ENCODE results near the gene PRDM2.

Gene PRDM2

DNA sequence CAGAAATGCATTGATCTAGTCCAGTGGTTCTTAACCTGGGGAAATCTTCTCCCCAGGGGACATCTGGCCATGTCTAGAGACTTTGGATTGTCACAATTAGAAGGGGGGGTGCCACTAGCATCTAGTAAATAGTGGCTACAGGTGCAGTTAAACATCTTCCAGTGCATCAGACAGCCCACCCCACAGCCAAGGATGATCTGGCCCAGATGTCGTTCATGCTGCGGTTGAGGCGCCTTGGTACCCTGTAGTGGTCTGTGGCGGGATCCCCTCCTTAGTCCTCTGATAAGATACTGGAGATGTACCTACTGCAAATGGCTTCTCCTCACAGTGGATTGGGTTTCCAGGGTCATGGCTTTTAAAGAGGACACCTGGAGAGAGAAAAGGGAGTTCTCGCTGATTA lies 69.8 kb downstream of the PRDM2 start:
- DNase-seq = no peak

DNA sequence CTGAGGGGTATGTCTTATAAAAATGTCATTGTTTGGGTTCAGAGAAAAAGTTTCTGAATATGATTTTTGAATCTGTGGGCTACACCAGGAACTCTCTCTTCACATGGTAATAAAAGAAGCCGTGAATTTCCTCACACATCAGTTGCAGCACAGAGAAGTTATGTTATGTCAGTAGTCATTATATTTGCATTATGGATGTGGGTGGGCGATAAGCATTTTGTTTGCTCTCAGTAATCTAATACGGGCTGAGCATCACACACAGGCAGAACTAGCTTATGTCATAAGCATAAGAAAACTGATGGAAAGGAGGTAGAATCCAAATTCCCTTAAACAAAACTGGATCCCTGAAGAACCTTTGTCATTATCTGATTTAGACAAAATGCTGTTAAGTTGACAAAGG lies 70.8 kb downstream of the PRDM2 start:
- DNase-seq = no peak

DNA sequence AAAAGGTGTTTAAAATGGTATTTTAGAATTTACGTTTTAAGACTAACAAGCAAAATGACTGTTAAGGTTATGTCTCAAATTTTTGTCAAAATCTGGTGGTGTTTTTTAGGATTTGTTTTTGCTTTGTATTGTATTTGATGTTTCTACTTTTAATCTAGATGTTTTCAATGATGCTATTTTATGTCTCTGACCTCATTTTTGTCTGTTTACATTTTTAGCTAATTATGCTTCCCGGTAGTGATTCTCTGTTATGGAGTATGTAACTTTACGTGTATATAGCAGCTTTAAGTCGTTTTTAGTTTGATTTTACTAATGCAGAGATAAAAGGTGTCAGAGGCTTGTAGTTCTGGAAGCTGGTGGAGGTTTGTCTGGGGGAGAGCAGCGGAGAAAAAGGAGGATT lies 71.8 kb downstream of the PRDM2 start:
- DNase-seq = no peak

DNA sequence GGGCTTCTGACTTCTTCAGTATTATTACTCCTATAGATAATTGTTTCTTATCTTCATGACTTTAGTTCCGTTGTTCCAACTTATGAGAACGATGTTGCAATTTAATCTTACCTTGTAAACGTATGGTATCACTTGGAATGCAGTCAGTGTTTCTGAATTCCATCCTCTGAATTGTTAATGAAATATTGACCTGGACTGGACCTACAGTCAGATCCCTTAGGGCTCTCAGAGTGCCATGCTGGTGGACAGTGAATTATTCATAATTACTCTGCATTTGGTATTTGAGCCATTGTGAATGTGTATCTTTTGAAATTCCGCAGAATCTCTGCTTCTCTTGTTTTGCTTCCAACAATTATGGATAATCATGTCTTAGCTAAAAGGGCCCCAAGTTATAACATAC lies 72.3 kb downstream of the PRDM2 start:
- DNase-seq = no peak

DNA sequence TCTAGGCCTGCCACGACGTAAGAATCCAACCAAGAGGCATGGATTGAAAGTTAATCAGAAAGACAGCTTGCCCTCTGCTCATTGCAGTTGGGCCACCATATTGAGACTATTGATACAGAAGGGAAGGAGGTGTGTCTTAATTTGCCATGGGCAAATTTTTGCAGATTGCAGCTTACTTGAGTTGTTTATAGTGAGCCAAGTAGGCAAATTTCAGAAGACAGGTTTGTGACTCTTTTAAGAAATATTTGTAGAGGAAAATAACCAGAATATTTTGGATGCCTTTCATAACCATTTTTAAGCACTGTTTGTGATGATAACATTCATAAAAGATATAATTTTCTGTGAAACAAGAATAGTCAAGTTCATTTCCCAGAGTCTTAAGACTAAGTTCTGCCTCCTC lies 74.1 kb downstream of the PRDM2 start:
- DNase-seq = no peak

DNA sequence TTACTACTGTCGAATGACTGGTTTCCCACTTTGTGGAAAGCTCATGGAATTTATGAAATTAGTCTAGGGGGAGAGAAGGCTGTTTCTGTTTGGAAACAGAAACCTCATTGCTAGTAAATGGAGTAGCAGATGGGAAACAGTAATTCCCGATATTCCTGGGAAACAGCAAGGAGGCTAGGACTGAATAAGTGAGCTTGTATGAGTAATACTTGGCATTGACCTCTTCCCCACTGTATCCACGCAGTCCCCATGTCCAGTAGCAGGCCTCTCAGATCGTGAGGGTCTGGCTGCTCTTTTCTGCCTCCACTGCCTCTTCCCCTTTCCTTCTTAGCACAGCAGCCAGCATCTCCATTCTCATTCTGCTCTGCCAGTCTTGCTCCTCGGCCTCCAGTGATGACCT lies 75.5 kb downstream of the PRDM2 start:
- no peak for DNase-seq

DNA sequence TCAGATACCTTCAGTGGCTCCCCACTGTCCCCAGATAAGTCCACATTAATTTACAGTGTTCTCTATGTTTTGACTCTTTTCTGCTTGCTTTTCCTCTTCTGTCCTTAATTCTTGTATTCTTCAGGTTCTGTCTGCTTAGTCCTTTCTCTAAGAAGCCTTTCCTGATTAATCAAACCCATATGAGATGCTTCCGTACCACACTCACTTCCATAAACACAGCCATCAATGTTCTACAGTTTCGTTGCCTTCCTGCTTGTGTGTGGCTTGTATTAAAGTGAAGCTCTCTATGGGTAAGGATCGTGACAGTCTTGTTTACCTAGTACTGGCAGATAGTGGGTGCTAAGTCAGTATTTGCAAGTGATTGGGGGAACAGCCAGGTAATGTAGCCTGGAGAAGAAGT lies 75.9 kb downstream of the PRDM2 start:
- DNase-seq = no peak

DNA sequence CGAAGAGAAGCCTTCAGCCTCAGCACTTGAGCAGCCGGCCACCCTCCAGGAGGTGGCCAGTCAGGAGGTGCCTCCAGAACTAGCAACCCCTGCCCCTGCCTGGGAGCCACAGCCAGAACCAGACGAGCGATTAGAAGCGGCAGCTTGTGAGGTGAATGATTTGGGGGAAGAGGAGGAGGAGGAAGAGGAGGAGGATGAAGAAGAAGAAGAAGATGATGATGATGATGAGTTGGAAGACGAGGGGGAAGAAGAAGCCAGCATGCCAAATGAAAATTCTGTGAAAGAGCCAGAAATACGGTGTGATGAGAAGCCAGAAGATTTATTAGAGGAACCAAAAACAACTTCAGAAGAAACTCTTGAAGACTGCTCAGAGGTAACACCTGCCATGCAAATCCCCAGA lies 78.4 kb downstream of the PRDM2 start:
- DNase-seq = no peak

DNA sequence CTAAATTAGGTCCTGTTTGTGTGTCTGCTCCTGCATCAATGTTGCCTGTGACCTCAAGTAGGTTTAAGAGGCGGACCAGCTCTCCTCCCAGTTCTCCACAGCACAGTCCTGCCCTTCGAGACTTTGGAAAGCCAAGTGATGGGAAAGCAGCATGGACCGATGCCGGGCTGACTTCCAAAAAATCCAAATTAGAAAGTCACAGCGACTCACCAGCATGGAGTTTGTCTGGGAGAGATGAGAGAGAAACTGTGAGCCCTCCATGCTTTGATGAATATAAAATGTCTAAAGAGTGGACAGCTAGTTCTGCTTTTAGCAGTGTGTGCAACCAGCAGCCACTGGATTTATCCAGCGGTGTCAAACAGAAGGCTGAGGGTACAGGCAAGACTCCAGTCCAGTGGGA lies 79.9 kb downstream of the PRDM2 start:
- DNase-seq = no peak

DNA sequence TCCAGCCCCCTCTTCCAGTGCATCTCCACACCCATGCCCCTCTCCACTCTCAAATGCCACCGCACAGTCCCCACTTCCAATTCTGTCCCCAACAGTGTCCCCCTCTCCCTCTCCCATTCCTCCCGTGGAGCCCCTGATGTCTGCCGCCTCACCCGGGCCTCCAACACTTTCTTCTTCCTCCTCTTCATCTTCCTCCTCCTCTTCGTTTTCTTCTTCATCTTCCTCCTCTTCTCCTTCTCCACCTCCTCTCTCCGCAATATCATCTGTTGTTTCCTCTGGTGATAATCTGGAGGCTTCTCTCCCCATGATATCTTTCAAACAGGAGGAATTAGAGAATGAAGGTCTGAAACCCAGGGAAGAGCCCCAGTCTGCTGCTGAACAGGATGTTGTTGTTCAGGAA lies 80.8 kb downstream of the PRDM2 start:
- no peak for DNase-seq

DNA sequence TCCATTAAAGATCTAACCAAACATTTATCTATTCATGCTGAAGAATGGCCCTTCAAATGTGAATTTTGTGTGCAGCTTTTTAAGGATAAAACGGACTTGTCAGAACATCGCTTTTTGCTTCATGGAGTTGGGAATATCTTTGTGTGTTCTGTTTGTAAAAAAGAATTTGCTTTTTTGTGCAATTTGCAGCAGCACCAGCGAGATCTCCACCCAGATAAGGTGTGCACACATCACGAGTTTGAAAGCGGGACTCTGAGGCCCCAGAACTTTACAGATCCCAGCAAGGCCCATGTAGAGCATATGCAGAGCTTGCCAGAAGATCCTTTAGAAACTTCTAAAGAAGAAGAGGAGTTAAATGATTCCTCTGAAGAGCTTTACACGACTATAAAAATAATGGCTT lies 81.2 kb downstream of the PRDM2 start:
- DNase-seq = no peak

DNA sequence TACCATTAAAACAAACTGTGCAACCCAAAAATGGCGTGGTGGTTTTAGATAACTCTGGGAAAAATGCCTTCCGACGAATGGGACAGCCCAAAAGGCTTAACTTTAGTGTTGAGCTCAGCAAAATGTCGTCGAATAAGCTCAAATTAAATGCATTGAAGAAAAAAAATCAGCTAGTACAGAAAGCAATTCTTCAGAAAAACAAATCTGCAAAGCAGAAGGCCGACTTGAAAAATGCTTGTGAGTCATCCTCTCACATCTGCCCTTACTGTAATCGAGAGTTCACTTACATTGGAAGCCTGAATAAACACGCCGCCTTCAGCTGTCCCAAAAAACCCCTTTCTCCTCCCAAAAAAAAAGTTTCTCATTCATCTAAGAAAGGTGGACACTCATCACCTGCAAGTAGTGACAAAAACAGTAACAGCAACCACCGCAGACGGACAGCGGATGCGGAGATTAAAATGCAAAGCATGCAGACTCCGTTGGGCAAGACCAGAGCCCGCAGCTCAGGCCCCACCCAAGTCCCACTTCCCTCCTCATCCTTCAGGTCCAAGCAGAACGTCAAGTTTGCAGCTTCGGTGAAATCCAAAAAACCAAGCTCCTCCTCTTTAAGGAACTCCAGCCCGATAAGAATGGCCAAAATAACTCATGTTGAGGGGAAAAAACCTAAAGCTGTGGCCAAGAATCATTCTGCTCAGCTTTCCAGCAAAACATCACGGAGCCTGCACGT lies 82.1 kb downstream of the PRDM2 start:
- DNase-seq = no peak

DNA sequence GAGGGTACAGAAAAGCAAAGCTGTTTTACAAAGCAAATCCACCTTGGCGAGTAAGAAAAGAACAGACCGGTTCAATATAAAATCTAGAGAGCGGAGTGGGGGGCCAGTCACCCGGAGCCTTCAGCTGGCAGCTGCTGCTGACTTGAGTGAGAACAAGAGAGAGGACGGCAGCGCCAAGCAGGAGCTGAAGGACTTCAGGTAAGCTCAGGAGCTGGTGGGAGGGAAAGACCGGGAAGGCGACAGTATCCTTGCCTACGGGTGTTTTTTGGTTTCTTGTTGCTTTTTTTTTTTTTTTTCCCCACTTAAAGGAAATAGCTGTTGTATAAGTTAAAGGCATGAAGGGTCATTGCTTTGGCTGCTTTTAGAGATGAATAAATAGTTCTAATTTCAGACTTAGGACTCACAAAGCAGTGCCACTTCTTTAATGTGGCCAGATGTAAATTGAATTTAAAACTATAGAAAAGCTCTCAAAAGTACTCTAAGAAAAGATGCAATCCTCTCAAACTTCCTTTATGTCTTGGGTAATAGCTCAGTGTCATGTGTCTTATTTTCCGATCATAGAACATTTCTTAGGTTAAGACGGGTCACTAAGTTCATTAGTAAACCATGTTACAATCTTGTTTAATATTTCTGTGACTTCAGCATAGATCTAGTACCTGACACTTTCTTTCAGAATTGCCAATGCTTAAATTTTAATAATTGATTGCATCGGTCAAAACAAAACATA lies 82.8 kb downstream of the PRDM2 start:
- DNase-seq = no peak

DNA sequence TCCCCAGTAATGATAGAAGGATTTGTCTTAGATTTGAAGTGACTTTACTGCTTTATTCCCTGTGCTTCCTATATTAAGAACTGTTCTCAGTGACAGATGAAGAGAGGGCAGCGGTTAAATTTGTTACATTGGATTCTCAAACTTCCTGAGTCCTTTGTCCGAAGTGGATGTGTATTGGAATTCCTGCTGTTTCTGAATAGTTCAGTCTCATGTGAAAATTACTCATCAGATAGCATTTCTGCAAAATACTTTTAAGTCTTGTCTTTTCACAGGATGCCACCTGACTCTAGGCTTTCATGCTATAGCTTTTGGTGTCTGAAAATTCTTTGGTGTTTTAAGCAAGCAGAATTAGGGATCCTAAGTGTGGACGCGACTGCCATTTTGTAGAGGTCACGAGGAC lies 83.6 kb downstream of the PRDM2 start:
- no peak for DNase-seq

DNA sequence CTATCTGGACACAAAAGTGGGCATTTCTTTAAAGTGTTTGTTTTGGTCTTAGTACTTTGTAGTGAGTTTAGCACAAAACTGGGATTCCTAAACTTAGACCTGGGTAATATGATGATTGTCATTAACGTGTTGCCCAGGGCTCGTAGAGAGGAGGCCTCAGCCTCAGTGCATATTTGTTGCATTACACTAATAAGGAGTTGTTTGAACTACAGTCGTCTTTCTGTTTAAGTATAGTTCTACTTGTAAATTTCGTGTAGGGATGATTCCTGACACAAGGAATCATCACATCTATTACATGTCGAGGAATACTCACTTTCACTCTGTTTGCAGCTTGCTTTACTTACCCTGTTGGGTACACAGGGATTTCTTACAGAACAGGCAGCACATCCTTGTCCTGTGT lies 85.0 kb downstream of the PRDM2 start:
- no peak for DNase-seq

DNA sequence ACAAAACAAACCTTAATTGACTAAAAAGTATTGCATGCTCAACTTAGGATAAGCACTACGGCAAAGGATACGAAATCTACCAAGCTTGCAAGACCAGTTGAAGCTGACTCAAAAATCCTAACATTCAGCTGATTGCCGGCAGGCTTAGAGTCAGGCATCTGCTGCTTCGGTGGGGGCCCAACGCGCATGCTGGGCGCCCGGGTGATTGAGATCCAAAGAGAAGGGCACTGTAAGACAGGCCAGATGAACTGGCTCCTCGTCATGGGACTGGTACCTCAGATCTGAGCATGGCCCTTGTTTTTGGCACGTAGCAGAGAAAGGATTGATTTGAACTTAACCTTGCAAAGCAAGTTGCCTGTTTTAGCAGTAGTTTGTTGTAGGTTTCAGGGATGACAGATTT lies 86.6 kb downstream of the PRDM2 start:
- no peak for DNase-seq

DNA sequence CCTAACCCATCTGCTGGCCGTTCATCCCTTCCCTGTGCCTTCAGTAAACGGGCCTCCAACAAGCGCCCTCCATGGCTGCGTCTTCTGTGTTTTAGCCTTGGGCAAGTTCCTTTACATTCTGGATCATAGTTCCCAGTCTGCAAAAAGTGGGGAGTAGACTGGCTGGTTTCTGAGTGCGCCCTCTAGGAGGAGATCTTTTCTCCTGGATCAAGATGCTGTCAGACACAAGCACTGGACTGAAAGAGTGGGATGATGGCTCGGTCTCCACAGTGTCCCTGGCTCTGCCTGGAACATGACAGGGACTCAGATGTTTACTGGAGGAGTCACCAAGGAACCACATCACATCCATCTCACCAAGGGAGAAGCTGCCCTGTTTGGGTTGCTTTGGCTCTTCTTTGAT lies 88.8 kb downstream of the PRDM2 start:
- DNase-seq = no peak

DNA sequence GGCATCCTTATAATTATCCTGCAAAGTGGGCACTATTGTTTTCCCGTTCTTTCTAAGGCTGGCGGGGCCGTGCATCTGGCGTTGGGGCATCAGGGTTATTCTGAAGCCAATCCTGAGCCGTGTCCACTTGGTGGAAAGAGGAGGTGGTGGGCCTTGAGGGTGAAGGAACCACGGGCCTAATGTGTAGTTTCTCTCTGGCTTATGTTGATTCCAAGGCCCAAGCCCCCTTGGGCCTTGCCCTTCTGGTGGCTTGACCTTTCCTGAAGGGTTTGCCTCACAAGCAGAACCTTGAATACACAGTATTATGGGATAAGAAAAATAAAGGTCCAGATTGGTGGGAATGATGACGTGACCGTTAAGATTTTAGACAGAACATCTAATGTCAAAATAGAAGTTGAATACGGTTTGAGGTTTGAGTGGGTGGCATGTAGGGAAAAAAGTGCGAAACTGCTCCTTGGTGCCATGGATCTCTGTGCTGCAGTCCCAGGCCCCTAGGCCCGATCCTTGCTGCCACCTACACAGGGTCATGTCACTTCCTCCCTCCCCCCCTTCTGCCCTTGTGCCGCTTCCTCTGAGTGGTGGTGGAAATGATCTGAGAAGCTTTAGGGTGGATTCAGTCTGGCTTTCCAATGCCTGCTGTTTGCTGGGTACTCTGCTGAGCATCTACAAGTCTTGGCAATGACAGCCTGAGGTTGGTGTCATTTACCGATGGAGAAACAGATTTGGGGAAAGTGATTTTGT lies 90.5 kb downstream of the PRDM2 start:
- DNase-seq = no peak

DNA sequence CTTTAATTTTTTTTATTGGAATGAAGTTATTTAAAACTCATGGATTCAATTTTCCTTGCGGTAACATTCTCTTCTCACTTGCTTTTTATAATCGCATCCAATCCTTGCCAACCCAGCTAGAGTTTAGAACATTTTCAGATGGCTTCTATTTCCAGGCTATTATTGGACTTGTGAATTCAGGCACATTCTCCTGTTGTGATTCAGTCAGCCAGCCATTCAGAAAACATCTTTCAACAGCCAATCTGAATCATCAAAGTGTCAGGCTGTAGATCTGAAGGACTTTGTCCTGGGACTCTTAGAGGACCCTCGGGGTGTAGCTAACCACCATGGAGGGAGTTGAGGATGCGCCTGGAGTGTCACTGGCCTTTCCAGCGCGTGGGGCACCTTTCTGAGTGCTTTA lies 92.4 kb downstream of the PRDM2 start:
- DNase-seq = no peak

DNA sequence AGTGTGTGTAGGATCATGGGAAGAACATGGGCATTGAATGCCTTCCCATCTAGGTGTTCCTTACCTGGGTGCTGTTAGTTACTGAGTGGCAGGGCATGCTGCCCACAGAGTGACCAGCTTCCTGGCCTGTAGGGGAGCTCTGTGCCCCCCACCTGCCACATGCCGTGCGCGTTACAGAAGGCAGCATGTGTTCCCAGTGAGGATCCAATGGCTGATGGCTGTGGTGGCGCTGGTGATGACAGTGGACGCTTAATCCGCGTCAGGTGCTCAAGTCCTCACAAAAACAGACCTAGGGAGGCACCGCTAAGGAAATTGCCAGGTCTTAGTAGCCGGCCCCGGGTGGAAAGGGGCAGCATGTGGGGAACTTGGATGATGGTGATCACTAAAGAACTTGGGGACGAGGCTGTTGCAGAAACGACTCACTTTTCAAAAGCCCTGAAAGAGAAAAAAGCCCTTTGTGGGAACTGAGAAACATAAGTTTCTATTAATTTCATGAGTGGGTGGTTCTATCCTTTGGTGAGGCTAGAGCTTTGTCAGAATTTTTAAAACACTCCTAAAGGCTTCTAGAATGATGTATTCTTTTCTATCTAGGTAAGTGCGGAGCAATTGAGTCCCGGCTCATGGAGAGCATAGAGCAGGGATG lies 93.2 kb downstream of the PRDM2 start:
- DNase-seq = no peak

DNA sequence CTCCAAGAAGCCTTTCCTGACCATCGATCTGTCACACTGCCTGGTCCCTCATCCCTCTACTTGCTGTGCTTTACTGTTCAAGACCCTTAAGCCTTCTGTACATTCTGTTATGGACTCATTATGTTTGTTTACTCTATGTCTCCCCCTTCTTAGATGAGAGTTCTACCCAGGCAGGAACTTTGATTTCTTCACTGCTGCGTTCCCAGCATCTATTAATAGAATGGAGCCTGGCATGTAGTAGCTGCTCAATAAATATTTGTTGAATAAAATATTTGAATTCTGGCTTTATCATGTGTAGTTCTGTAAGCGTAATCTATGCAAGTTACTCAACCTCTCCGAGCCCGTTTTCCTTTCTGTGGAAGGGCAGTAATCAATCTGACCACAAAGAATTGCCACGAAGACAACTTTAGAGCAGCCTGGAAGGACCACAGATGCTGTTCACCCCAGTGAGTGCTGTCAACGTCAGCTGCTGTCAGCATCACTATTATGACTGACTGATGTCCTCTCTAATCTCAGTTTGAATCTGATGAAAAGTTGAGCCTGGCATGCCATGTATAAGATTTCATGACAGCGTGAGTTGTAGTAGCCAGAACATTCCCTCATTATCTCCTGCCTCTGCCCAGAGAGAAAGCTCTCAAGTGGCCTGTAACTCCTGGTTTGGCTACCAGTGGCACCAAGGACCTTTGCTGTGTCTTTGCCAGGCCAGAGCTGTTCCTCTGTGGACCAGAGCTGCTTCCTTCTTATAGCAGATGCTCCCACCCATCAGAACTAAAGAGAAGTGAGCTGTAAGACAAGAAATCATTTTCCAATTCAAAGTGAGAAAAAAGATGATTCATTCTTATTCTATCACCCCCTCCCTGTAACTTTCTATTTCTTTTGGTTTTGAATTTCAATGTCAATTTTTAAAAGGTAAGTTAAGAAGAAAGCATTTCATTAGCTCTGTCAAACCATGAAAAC lies 94.5 kb downstream of the PRDM2 start:
- no peak for DNase-seq

DNA sequence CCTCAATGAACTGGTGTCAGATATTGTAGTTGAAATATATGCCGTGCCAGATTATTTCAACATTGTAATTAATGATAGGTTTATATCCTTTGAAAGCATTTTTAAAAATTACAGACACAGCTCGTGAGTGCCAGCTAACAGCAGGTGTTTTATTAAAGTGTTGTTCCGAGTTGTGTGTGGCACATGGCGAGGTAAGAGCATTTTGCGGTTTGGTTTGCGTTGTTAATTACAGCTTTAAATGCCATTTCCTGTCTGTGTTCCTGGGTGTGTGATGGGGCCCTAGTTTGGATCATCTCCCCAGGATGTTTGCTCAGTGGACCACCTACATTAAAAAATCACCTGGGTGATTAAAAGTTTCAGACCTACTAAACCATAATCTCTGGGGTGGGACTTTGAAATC lies 97.4 kb downstream of the PRDM2 start:
- no peak for DNase-seq

DNA sequence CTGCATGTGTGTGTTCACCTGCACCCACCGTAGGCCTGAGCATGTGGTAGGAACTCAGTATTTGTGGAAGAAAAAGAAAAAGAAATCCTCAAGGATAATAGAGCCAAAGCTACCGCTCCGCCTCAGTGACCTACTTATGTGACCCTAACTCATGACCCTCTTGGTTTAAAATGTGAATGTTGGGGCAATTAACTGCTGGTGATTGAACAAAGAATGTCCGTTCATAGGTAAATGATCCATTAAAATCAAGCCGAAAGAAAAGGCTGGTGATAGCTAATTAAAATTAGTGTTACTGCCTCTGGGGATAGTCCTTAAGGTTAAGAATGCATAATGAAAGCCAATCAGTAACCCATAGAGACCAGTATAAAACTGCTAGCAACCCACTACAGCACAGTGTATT lies 98.1 kb downstream of the PRDM2 start:
- no peak for DNase-seq
